Gastrocnemius medialis (tissue), 4 donors: ENCODE measurements around the gene ZNF296. TPM values are rescaled to one million over a fixed set of nuclear protein-coding genes. Genes with fewer than 3 reads are reported as not detected.

Experiments
- ATAC-seq, 2 donors: fragments of 150-250 bp; one replicate each; pipeline ENCODE4 v1.9.1; 2016
- DNase-seq, 2 donors: peaks; one replicate each; pipeline ENCODE4 v3.0.0-alpha.2; 2019
- H3K27ac ChIP-seq, 4 donors: fragments of 200-600 bp; sonication (generic); 1 replicate in 1 of 4; 2 replicates in 3 of 4; pipeline ENCODE4 v1.5.1; 2016 to 2018; ENCODE audit warnings: mild to moderate bottlenecking in 2 of 4, moderate library complexity in 1 of 4
- H3K27me3 ChIP-seq, 3 donors: fragments of 200-600 bp; sonication (generic) in 2 of 3; 1 replicate in 1 of 3; 2 replicates in 2 of 3; pipeline versions ENCODE4 v1.5.1 to v1.6.0; 2016 to 2019; ENCODE audit warnings: mild to moderate bottlenecking in 1 of 3, moderate library complexity in 1 of 3
- H3K36me3 ChIP-seq, 2 donors: fragments of 200-600 bp; sonication (generic) in 1 of 2; one replicate each; pipeline ENCODE4 v1.5.1; 2017 to 2018
- H3K4me1 ChIP-seq, 2 donors: fragments of 200-600 bp; sonication (generic) in 1 of 2; one replicate each; pipeline ENCODE4 v1.5.1; 2016 to 2017; ENCODE audit warnings: mild to moderate bottlenecking in 2 of 2
- H3K4me3 ChIP-seq, 4 donors: fragments of 200-600 bp; sonication (generic) in 3 of 4; 1 replicate in 1 of 4; 2 replicates in 3 of 4; pipeline ENCODE4 v1.5.1; 2016 to 2019; ENCODE audit warnings: mild to moderate bottlenecking in 2 of 4
- H3K9me3 ChIP-seq, 3 donors: fragments of 200-600 bp; sonication (generic) in 2 of 3; 1 replicate in 1 of 3; 2 replicates in 2 of 3; pipeline ENCODE4 v1.5.1; 2016 to 2019
- POLR2A ChIP-seq, 2 donors: fragments of 450-650 bp; IDR thresholded peaks; one replicate each; pipeline ENCODE4 v1.6.1; 2017; ENCODE audit warnings: antibody characterized with exemption in 2 of 2, mild to moderate bottlenecking in 2 of 2, moderate library complexity in 2 of 2
- in situ Hi-C, 4 donors: fragments of 200-750 bp; cut with MboI; loops; one replicate each; pipeline versions ENCODE4 v1.15.0 to v1.8.0; 2017; ENCODE audit warnings: low sequenced_read_pairs in 4 of 4
- intact Hi-C: fragments of 100-400 bp; cut with DNase I; formaldehyde crosslinking; loops from one replicate; pipeline ENCODE4 v1.15.1; 2023; ENCODE audit warnings: low total_unique reads
- total RNA-seq, 4 donors: library from RNA; depleted of rRNA; stranded (reverse); fragments of >200 nt; gene quantifications; one replicate each; pipeline versions ENCODE4 v1.1.0 to v1.2.3, GENCODE V29; 2016
- TF ChIP-seq, protein P1 (sequence below), 5 experiments: fragments of 450-650 bp in 3 of 5; fragments of 200-600 bp in 2 of 5; sonication (generic) in 2 of 5; IDR thresholded peaks in 4 of 5; conservative IDR thresholded peaks in 1 of 5; 1 replicate in 4 of 5; 2 replicates in 1 of 5; pipeline ENCODE4 v1.5.1; 2016 to 2019; ENCODE audit warnings: antibody characterized with exemption in 5 of 5, mild to moderate bottlenecking in 3 of 5, moderate library complexity in 3 of 5

ZNF296 gene
- total RNA-seq, 4 donors from 2014 or later, result not detected

DNA sequence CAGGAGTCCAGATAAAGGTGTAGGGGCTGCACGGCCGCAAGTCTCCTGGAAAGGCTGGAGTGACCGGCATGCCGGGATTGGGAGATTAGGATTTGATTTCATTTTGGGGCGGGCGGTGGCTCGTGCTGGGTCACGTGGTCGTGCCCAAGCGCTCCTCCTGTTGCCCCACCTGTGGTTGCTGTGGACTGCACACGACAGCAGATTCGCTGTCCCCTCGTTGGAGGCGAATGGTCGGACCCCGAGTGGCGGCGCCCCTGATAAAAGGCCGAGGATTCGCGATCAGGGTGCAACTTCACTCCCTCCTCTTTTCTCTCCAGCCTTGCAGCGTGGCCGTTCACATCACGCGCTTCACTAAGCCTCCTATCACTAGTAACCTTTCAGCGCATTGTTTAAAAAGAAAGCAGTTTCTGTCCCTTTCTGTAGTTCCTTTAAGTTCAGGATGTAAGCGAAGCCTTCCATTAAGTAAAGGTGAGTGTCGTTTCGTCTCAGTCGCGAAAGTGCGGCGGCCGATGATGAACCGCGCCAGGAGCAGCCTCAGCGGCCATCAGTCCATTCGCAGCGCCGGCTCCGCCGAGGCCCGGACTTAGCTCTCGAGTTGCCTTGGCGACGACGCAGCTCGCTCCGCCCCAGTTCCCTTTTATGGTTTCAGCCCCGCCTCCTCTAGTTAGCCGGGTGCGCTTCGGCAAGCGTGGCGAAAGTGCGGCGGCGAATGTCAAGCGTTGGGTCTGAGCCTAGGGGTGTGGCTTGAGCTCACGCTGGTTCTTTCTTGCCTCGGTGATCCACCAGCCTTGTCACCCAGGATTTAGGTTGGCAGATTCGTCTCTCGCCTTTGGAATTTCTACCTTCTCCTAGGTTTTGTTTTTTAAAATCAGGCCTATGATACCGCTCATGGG lies 15.0 kb upstream of the ZNF296 start:
- TF ChIP-seq, protein P1, sequence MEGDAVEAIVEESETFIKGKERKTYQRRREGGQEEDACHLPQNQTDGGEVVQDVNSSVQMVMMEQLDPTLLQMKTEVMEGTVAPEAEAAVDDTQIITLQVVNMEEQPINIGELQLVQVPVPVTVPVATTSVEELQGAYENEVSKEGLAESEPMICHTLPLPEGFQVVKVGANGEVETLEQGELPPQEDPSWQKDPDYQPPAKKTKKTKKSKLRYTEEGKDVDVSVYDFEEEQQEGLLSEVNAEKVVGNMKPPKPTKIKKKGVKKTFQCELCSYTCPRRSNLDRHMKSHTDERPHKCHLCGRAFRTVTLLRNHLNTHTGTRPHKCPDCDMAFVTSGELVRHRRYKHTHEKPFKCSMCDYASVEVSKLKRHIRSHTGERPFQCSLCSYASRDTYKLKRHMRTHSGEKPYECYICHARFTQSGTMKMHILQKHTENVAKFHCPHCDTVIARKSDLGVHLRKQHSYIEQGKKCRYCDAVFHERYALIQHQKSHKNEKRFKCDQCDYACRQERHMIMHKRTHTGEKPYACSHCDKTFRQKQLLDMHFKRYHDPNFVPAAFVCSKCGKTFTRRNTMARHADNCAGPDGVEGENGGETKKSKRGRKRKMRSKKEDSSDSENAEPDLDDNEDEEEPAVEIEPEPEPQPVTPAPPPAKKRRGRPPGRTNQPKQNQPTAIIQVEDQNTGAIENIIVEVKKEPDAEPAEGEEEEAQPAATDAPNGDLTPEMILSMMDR (IDR thresholded peaks at IDR 0.05 in 4 of 5, conservative IDR thresholded peaks at IDR 0.05 in 1 of 5), result no peak
- peak; percentile 55 to 59 for TF ChIP-seq POLR2A (IDR thresholded peaks at IDR 0.05)
- peak overlapping the region; percentile 90 to 96 (median 90) for H3K27ac ChIP-seq
- peak; percentile 97 for DNase-seq
- intact Hi-C loops, result loop anchor here (5.0 to 10.0 kb wide), 3 partner anchors 161 to 344 kb away; partner anchors contain the start of genes BCL3, CKM and MARK4
- peaks cover 0 to 8% of the 10 kb centered on the region in 2 donors for H3K36me3 ChIP-seq
- peak overlapping the region; percentile 71 to 98 (median 84) for H3K4me3 ChIP-seq
- no peaks in the 10 kb centered on the region for H3K27me3 ChIP-seq
- H3K4me1 ChIP-seq, result peaks cover 36 to 38% of the 10 kb centered on the region in 2 donors
- no peaks in the 10 kb centered on the region for H3K9me3 ChIP-seq
- ATAC-seq, result peak; percentile 89 to 91
- in situ Hi-C loops, result no loop called here

DNA sequence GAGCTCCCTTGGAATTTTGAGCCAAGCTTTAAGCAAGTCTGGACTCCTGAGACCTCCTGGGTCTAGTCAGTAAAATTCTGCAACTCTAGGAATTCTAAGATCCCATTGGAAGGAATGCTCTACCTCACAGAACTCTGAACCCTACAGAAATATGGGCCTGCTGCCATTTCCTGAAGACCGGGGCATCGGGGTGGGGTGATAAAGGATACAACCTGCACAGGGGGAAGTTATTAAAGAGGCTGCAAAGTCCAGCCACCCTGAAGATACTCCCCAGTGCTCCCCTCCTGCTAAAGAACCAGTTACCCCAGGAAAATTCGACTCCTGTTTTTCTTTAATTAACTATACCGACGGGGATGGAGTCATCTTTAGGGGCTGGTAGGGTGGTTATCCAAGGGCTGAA lies 14.3 kb upstream of the ZNF296 start:
- ATAC-seq (no peak), DNase-seq (no peak)
- H3K9me3 ChIP-seq, result no peaks in the 10 kb centered on the region
- H3K27me3 ChIP-seq, result no peaks in the 10 kb centered on the region
- in situ Hi-C loops (no loop called here), intact Hi-C loops (loop anchor here (5.0 to 10.0 kb wide), 3 partner anchors 162 to 343 kb away; partner anchors contain the start of genes BCL3, CKM and MARK4)
- H3K27ac ChIP-seq, result peak overlapping the region in 1 of 4 donors; percentile 90
- peaks cover 29 to 31% of the 10 kb centered on the region in 2 donors for H3K4me1 ChIP-seq
- H3K36me3 ChIP-seq, result peaks cover 0 to 8% of the 10 kb centered on the region in 2 donors
- H3K4me3 ChIP-seq, result peak overlapping the region in 2 of 4 donors; percentile 52 to 81
- TF ChIP-seq, protein P1 (IDR thresholded peaks at IDR 0.05 in 4 of 5, conservative IDR thresholded peaks at IDR 0.05 in 1 of 5), result no peak
- TF ChIP-seq POLR2A (IDR thresholded peaks at IDR 0.05), result no peak

DNA sequence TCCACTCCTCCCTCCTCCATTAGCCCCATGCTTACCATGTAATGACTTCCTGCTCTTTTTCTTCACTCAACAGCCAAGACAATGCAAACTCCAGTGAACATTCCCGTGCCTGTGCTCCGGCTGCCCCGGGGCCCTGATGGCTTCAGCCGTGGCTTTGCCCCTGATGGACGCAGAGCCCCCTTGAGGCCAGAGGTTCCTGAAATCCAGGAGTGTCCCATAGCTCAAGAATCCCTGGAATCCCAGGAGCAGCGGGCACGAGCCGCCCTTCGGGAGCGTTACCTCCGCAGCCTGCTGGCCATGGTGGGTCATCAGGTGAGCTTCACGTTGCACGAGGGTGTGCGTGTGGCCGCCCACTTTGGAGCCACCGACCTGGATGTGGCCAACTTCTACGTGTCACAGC lies 13.8 kb upstream of the ZNF296 start:
- DNase-seq, result no peak
- TF ChIP-seq, protein P1 (IDR thresholded peaks at IDR 0.05 in 4 of 5, conservative IDR thresholded peaks at IDR 0.05 in 1 of 5), result no peak
- TF ChIP-seq POLR2A (IDR thresholded peaks at IDR 0.05), result no peak
- peaks cover 0 to 11% of the 10 kb centered on the region in 2 donors for H3K36me3 ChIP-seq
- no peaks in the 10 kb centered on the region for H3K27me3 ChIP-seq
- H3K4me3 ChIP-seq, result no peak overlapping the region
- H3K4me1 ChIP-seq, result peaks cover 24 to 28% of the 10 kb centered on the region in 2 donors
- intact Hi-C loops, result loop anchor here (5.0 to 10.0 kb wide), 3 partner anchors 162 to 343 kb away; partner anchors contain the start of genes BCL3, CKM and MARK4
- ATAC-seq, result no peak
- H3K9me3 ChIP-seq, result no peaks in the 10 kb centered on the region
- H3K27ac ChIP-seq, result no peak overlapping the region
- in situ Hi-C loops, result no loop called here

DNA sequence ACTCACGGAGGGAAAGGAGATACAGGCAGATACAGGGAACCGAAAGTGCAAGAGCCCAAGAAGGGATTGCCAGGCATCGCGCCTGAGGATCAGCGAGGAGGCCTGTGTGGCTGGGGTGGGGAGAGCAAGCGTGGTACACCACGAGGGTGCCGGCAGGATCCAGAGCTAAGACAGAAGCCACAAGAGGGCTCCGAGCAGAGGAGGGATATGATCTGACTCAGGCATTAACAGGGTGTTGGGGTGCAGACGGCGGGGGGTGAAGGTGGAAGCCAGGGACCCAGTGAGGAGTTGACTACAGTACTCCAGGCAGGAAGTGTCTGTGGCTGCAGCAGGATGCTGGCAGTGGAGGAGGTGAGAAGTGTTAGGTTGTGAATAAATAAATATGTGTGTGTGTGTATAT lies 11.3 kb upstream of the ZNF296 start:
- Histone ChIP-seq H3K27ac (no peak overlapping the region), H3K4me3 (no peak overlapping the region), H3K27me3 (no peaks in the 10 kb centered on the region), H3K4me1 (peaks cover 8 to 13% of the 10 kb centered on the region in 2 donors), H3K36me3 (peaks cover 0 to 21% of the 10 kb centered on the region in 2 donors), H3K9me3 (no peaks in the 10 kb centered on the region)
- ATAC-seq (no peak), DNase-seq (no peak)
- intact Hi-C loops, result no loop called here
- in situ Hi-C loops, result no loop called here
- TF ChIP-seq, protein P1 (IDR thresholded peaks at IDR 0.05 in 4 of 5, conservative IDR thresholded peaks at IDR 0.05 in 1 of 5), result no peak
- no peak for TF ChIP-seq POLR2A (IDR thresholded peaks at IDR 0.05)
